SK-N-SH treated with all-trans-retinoic acid at 6 μM for 48 hours (cell line): Measurements from ENCODE around the gene NRL.

Experiments
- ATAC-seq: fragments of 200-7000 bp; cut with Tn5 transposase; 3 replicates; pipeline ENCODE4 v1.9.1; 2020; ENCODE audit warnings: mild to moderate bottlenecking, moderate library complexity
- ARNTL ChIP-seq: fragments of 450-650 bp; formaldehyde crosslinking; IDR thresholded peaks from 2 replicates; pipeline ENCODE4 v1.5.0; 2020; ENCODE audit warnings: low read depth, mild to moderate bottlenecking, moderate library complexity, borderline replicate concordance
- CSDC2 ChIP-seq: fragments of 250-450 bp; sonication (Bioruptor Pico); IDR thresholded peaks from 2 replicates; pipeline ENCODE4 v1.5.0; 2020; ENCODE audit warnings: mild to moderate bottlenecking, moderate library complexity
- GLIS3 ChIP-seq: fragments of 250-450 bp; sonication (Bioruptor Pico); IDR thresholded peaks from 2 replicates; pipeline ENCODE4 v1.5.0; 2020; ENCODE audit warnings: mild to moderate bottlenecking, moderate library complexity
- ISL1 ChIP-seq: fragments of 250-450 bp; sonication (Bioruptor Pico); IDR thresholded peaks from 2 replicates; pipeline ENCODE4 v2.1.2; 2022; ENCODE audit warnings: mild to moderate bottlenecking, moderate library complexity
- OSR1 ChIP-seq: fragments of 250-450 bp; sonication (Bioruptor Pico); IDR thresholded peaks from 2 replicates; pipeline ENCODE4 v1.8.0; 2022; ENCODE audit warnings: moderate library complexity, mild to moderate bottlenecking, inconsistent platforms
- PPARA ChIP-seq: fragments of 250-450 bp; sonication (Bioruptor Pico); IDR thresholded peaks from 2 replicates; pipeline ENCODE4 v1.5.0; 2020; ENCODE audit warnings: mild to moderate bottlenecking, borderline replicate concordance
- RARB ChIP-seq: fragments of 250-450 bp; sonication (Bioruptor Pico); IDR thresholded peaks from 2 replicates; pipeline ENCODE4 v1.8.0; 2021; ENCODE audit warnings: mild to moderate bottlenecking, moderate library complexity
- SNAI2 ChIP-seq: fragments of 250-450 bp; sonication (Bioruptor Pico); IDR thresholded peaks from 2 replicates; pipeline ENCODE4 v1.5.0; 2020; ENCODE audit warnings: mild to moderate bottlenecking, moderate library complexity
- TCF4 ChIP-seq: fragments of 250-450 bp; sonication (Bioruptor Pico); IDR thresholded peaks from 2 replicates; pipeline ENCODE4 v1.8.0; 2021; ENCODE audit warnings: mild to moderate bottlenecking, moderate library complexity, borderline replicate concordance
- TOX ChIP-seq: fragments of 250-450 bp; sonication (Bioruptor Pico); IDR thresholded peaks from 2 replicates; pipeline ENCODE4 v1.8.0; 2021; ENCODE audit warnings: mild to moderate bottlenecking, moderate library complexity, borderline replicate concordance
- ZC3H10 ChIP-seq: fragments of 250-450 bp; sonication (Bioruptor Pico); IDR thresholded peaks from 2 replicates; pipeline ENCODE4 v1.5.1; 2021; ENCODE audit warnings: mild to moderate bottlenecking, moderate library complexity
- ZFP3 ChIP-seq: fragments of 250-450 bp; sonication (Bioruptor Pico); IDR thresholded peaks from 2 replicates; pipeline ENCODE4 v1.5.0; 2020; ENCODE audit warnings: mild to moderate bottlenecking, moderate library complexity
- ZFP30 ChIP-seq: fragments of 450-650 bp; formaldehyde crosslinking; IDR thresholded peaks from 2 replicates; pipeline ENCODE4 v1.5.0; 2022; ENCODE audit warnings: mild to moderate bottlenecking, moderate library complexity
- ZNF565 ChIP-seq: fragments of 450-650 bp; formaldehyde crosslinking; conservative IDR thresholded peaks from 2 replicates; pipeline ENCODE4 v1.5.0; 2020; ENCODE audit warnings: low read depth, mild to moderate bottlenecking, moderate library complexity
- ZNF70 ChIP-seq: fragments of 450-650 bp; formaldehyde crosslinking; IDR thresholded peaks from 2 replicates; pipeline ENCODE4 v1.5.0; 2020; ENCODE audit warnings: mild to moderate bottlenecking, moderate library complexity
- ZNF8 ChIP-seq: fragments of 450-650 bp; formaldehyde crosslinking; IDR thresholded peaks from 2 replicates; pipeline ENCODE4 v1.5.0; 2020; ENCODE audit warnings: mild to moderate bottlenecking, moderate library complexity
- TF ChIP-seq, protein P1 (sequence below): fragments of 250-450 bp; sonication (Bioruptor Pico); IDR thresholded peaks from 2 replicates; pipeline ENCODE4 v1.5.0; 2020; ENCODE audit warnings: mild to moderate bottlenecking, moderate library complexity
- TF ChIP-seq, protein P2 (sequence below): fragments of 250-450 bp; sonication (Bioruptor Pico); IDR thresholded peaks from 2 replicates; pipeline ENCODE4 v1.8.0; 2020; ENCODE audit warnings: mild to moderate bottlenecking, moderate library complexity, borderline replicate concordance
- TF ChIP-seq, protein P3 (sequence below): fragments of 250-450 bp; sonication (Bioruptor Pico); IDR thresholded peaks from 2 replicates; pipeline ENCODE4 v1.8.0; 2021; ENCODE audit warnings: low read depth, mild to moderate bottlenecking, moderate library complexity, borderline replicate concordance
- TF ChIP-seq, protein P4 (sequence below): fragments of 250-450 bp; sonication (Bioruptor Pico); IDR thresholded peaks from 2 replicates; pipeline ENCODE4 v1.5.1; 2020; ENCODE audit warnings: low read depth, mild to moderate bottlenecking, moderate library complexity

The NRL gene

DNA sequence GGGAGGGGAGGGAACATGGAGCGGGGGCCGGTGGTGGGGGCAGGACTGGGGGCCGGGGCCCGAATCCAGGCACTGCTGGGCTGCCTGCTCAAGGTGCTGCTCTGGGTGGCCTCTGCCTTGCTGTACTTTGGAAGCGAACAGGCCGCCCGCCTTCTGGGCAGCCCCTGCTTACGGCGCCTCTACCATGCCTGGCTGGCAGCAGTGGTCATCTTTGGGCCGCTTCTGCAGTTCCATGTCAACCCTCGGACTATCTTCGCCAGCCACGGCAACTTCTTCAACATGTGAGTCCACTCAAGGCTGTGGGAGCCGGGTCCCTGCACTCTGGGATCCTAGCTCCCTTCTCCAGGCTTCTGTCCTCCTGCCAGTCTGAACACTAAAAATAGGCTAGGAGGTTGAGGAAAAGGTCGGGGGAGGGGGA lies 16.8 kb upstream of the NRL start:
- no peak for ATAC-seq
- TF ChIP-seq TOX (CRISPR knock-in tag), result no peak
- TF ChIP-seq SNAI2, result no peak
- TF ChIP-seq, protein P1, sequence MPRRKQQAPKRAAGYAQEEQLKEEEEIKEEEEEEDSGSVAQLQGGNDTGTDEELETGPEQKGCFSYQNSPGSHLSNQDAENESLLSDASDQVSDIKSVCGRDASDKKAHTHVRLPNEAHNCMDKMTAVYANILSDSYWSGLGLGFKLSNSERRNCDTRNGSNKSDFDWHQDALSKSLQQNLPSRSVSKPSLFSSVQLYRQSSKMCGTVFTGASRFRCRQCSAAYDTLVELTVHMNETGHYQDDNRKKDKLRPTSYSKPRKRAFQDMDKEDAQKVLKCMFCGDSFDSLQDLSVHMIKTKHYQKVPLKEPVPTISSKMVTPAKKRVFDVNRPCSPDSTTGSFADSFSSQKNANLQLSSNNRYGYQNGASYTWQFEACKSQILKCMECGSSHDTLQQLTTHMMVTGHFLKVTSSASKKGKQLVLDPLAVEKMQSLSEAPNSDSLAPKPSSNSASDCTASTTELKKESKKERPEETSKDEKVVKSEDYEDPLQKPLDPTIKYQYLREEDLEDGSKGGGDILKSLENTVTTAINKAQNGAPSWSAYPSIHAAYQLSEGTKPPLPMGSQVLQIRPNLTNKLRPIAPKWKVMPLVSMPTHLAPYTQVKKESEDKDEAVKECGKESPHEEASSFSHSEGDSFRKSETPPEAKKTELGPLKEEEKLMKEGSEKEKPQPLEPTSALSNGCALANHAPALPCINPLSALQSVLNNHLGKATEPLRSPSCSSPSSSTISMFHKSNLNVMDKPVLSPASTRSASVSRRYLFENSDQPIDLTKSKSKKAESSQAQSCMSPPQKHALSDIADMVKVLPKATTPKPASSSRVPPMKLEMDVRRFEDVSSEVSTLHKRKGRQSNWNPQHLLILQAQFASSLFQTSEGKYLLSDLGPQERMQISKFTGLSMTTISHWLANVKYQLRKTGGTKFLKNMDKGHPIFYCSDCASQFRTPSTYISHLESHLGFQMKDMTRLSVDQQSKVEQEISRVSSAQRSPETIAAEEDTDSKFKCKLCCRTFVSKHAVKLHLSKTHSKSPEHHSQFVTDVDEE (CRISPR knock-in tag), result no peak
- TF ChIP-seq ISL1, result no peak
- TF ChIP-seq TCF4 (CRISPR knock-in tag), result no peak
- no peak for TF ChIP-seq RARB (CRISPR knock-in tag)
- no peak for TF ChIP-seq ZC3H10 (CRISPR knock-in tag)
- no peak for TF ChIP-seq ZNF8 (CRISPR knock-in tag)
- TF ChIP-seq ZNF565, result no peak

DNA sequence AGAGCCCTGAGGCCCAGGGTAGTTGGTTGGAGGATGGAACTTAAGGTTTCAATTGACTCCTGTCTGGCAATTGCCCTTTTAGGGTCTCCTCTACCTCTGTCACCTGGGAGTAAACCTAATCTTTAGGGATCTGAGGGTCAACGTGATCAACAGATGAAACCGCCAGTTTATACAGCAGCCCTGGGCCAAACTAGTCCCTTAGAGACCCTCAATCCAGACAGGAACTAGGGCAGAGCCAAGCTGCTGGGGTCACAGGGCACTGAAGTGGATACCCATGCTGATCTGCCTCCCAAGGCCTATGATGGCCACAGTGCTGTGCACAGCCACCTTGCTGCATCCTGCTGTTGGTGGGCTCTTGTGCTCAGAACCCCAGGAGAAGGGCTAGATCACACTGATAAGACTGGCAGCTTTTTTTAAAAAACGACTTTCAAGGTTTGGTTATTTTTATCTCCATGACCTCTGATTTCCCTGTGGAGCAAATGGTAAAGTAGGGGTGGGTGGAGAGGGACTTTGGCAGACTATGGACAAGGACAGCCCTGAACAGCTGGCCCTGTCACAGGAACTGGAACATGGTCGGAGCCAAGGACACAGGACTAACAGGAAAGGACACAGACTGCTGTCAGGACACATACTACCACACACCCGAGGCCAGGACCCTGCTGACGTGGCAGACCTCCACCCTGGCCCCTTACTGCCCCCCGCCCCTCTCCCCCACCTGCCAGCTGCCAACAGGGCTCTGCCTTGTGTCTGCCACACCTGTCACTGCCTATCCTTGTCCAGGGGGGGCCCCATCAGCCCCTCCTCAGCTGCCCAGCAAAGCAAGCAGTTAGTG lies 16.2 kb upstream of the NRL start:
- ATAC-seq, result no peak
- no peak for TF ChIP-seq ZNF70 (CRISPR knock-in tag)
- TF ChIP-seq, protein P1 (CRISPR knock-in tag), result no peak
- no peak for TF ChIP-seq SNAI2
- TF ChIP-seq ARNTL (CRISPR knock-in tag), result no peak
- no peak for TF ChIP-seq CSDC2
- no peak for TF ChIP-seq RARB (CRISPR knock-in tag)
- TF ChIP-seq, protein P2, sequence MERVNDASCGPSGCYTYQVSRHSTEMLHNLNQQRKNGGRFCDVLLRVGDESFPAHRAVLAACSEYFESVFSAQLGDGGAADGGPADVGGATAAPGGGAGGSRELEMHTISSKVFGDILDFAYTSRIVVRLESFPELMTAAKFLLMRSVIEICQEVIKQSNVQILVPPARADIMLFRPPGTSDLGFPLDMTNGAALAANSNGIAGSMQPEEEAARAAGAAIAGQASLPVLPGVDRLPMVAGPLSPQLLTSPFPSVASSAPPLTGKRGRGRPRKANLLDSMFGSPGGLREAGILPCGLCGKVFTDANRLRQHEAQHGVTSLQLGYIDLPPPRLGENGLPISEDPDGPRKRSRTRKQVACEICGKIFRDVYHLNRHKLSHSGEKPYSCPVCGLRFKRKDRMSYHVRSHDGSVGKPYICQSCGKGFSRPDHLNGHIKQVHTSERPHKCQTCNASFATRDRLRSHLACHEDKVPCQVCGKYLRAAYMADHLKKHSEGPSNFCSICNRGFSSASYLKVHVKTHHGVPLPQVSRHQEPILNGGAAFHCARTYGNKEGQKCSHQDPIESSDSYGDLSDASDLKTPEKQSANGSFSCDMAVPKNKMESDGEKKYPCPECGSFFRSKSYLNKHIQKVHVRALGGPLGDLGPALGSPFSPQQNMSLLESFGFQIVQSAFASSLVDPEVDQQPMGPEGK (CRISPR knock-in tag), result no peak
- TF ChIP-seq TCF4 (CRISPR knock-in tag), result no peak
- no peak for TF ChIP-seq ZFP3 (CRISPR knock-in tag)
- no peak for TF ChIP-seq ZNF565
- no peak for TF ChIP-seq ZFP30
- TF ChIP-seq ZC3H10 (CRISPR knock-in tag), result no peak
- TF ChIP-seq GLIS3, result no peak
- no peak for TF ChIP-seq OSR1
- no peak for TF ChIP-seq PPARA

DNA sequence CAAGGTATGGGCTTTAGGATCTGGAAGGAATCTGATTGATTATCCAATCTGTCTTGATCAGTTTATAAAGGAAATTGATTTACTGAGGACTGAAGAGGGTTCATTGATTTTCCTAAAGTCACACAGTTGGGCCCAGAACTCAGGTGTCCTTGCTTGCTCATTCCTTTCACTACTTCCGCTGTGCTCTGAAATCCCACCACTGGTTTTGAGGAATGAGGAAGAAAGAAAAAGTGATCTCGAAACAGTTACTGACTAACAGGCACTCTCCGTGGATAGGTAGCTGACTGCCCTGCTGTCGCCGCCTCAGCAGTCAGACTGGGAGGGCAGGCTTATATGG lies 15.6 kb upstream of the NRL start, which contains the start of gene FITM1:
Gene FITM1, plus strand, starts transcription at position 280 of the 337 bp plus-strand sequence. CDS start 905 bp downstream, outside the sequence.
- ATAC-seq, result no peak
- TF ChIP-seq ARNTL (CRISPR knock-in tag) (no peak), ZC3H10 (CRISPR knock-in tag) (no peak), TOX (CRISPR knock-in tag) (no peak), TCF4 (CRISPR knock-in tag) (no peak), OSR1 (no peak), ISL1 (no peak), ZNF8 (CRISPR knock-in tag) (no peak), PPARA (no peak), CSDC2 (no peak), ZNF70 (CRISPR knock-in tag) (no peak), RARB (CRISPR knock-in tag) (no peak)
- TF ChIP-seq, protein P3, sequence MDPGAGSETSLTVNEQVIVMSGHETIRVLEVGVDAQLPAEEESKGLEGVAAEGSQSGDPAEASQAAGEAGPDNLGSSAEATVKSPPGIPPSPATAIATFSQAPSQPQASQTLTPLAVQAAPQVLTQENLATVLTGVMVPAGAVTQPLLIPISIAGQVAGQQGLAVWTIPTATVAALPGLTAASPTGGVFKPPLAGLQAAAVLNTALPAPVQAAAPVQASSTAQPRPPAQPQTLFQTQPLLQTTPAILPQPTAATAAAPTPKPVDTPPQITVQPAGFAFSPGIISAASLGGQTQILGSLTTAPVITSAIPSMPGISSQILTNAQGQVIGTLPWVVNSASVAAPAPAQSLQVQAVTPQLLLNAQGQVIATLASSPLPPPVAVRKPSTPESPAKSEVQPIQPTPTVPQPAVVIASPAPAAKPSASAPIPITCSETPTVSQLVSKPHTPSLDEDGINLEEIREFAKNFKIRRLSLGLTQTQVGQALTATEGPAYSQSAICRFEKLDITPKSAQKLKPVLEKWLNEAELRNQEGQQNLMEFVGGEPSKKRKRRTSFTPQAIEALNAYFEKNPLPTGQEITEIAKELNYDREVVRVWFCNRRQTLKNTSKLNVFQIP (CRISPR knock-in tag), result no peak
- TF ChIP-seq, protein P2 (CRISPR knock-in tag), result no peak
- TF ChIP-seq, protein P4, sequence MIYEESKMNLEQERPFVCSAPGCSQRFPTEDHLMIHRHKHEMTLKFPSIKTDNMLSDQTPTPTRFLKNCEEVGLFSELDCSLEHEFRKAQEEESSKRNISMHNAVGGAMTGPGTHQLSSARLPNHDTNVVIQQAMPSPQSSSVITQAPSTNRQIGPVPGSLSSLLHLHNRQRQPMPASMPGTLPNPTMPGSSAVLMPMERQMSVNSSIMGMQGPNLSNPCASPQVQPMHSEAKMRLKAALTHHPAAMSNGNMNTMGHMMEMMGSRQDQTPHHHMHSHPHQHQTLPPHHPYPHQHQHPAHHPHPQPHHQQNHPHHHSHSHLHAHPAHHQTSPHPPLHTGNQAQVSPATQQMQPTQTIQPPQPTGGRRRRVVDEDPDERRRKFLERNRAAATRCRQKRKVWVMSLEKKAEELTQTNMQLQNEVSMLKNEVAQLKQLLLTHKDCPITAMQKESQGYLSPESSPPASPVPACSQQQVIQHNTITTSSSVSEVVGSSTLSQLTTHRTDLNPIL, result no peak
- TF ChIP-seq, protein P1 (CRISPR knock-in tag), result no peak
